H1 (cell line): ENCODE data around the gene GPR26.

ENCODE experiments used
- CTBP2 ChIP-seq: IDR thresholded peaks from 2 replicates; pipeline ENCODE4 v1.7.0; 2011; ENCODE audit warnings: borderline replicate concordance, mild to moderate bottlenecking, moderate library complexity, mixed read lengths, low read length; ENCODE audit not compliant: insufficient read depth, insufficient read length
- CTCF ChIP-seq, 3 experiments: IDR thresholded peaks; 1 replicate in 2 of 3; 2 replicates in 1 of 3; pipeline versions ENCODE4 v1.5.1 to v1.6.1; 2011; ENCODE audit warnings: low read length in 3 of 3, mild to moderate bottlenecking in 3 of 3, inconsistent platforms in 2 of 3, low read depth in 1 of 3, moderate library complexity in 1 of 3; ENCODE audit not compliant: insufficient read depth in 1 of 3; ENCODE audit errors: control extremely low read depth in 1 of 3
- EP300 ChIP-seq, 2 experiments: IDR thresholded peaks; 1 replicate in 1 of 2; 2 replicates in 1 of 2; pipeline ENCODE4 v1.6.1; 2011 to 2012; ENCODE audit warnings: low read depth in 2 of 2, low read length in 2 of 2, mild to moderate bottlenecking in 2 of 2, borderline replicate concordance in 1 of 2, inconsistent platforms in 1 of 2, moderate library complexity in 1 of 2
- EZH2 ChIP-seq: fragments of 200-600 bp; sonication (generic); IDR thresholded peaks from 2 replicates; pipeline ENCODE4 v1.7.1; 2012; ENCODE audit warnings: low read depth, mild to moderate bottlenecking, moderate library complexity, low read length, inconsistent platforms; ENCODE audit not compliant: severe bottlenecking
- POLR2AphosphoS5 ChIP-seq: IDR thresholded peaks from 2 replicates; pipeline ENCODE4 v1.6.1; 2011; ENCODE audit warnings: low read depth, low read length
- RNF2 ChIP-seq: fragments of 200-900, 300-1000 bp; sonication (generic); IDR thresholded peaks from 2 replicates; pipeline ENCODE4 v1.7.1; 2016; ENCODE audit warnings: borderline replicate concordance, low read depth, mild to moderate bottlenecking, antibody characterized with exemption, low read length; ENCODE audit not compliant: poor library complexity, severe bottlenecking; ENCODE audit errors: missing control alignments
- TAF1 ChIP-seq: IDR thresholded peaks from 2 replicates; pipeline ENCODE4 v1.6.1; 2011; ENCODE audit warnings: mild to moderate bottlenecking, low read depth, low read length
- TF ChIP-seq, protein P1 (sequence below): IDR thresholded peaks from 2 replicates; pipeline ENCODE4 v1.6.1; 2012; ENCODE audit warnings: inconsistent platforms

GRCh38 chr10:123622381-123622780, 43.8 kb upstream of the GPR26 start:
- TF ChIP-seq TAF1 (no peak), EZH2 (no peak), CTCF (IDR thresholded peaks at IDR 0.05; ENCODE audit: control extremely low read depth in 1 of 3, insufficient read depth in 1 of 3, low read depth in 1 of 3, low read length in 3 of 3) (no peak), CTBP2 (no peak), EP300 (IDR thresholded peaks at IDR 0.05; ENCODE audit: borderline replicate concordance in 1 of 2, low read depth in 2 of 2, low read length in 2 of 2) (no peak), POLR2AphosphoS5 (no peak), RNF2 (no peak)
- TF ChIP-seq, protein P1, sequence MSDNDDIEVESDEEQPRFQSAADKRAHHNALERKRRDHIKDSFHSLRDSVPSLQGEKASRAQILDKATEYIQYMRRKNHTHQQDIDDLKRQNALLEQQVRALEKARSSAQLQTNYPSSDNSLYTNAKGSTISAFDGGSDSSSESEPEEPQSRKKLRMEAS, result no peak
